ENCODE measurements around the gene OMA1. TPM values are rescaled to one million over a fixed set of nuclear protein-coding genes. Genes with fewer than 3 reads are reported as not detected.

The OMA1 gene
- polyA plus RNA-seq, 1 donor (not counting 4 experiments of a cell fraction or from before 2014, with no cell fraction given) = 16.3 TPM

- no peak overlapping the region for H3K4me3 ChIP-seq (ENCODE audit: control insufficient read depth in 2 of 3, extremely low read depth in 1 of 3, insufficient read depth in 2 of 3, low read depth in 1 of 3, low read length in 3 of 3)
- no peaks in the 10 kb centered on the region for H3K9me3 ChIP-seq (ENCODE audit: control insufficient read depth, low read depth, low read length)
- DNase-seq (ENCODE audit: low read depth, low spot score) (no peak), FAIRE-seq (no peak)
- H2AFZ ChIP-seq (ENCODE audit: control insufficient read depth, low read length) = no peak overlapping the region
- H4K20me1 ChIP-seq (ENCODE audit: control insufficient read depth, extremely low read depth, insufficient read depth, low read length) = no peaks in the 10 kb centered on the region
- no peaks in the 10 kb centered on the region for H3K9me1 ChIP-seq (ENCODE audit: control insufficient read depth, extremely low read depth, insufficient read depth, low read length)
- H3K36me3 ChIP-seq (ENCODE audit: control insufficient read depth in 2 of 2, extremely low read depth in 1 of 2, insufficient read depth in 2 of 2, low read length in 2 of 2) = no peaks in the 10 kb centered on the region
- TF ChIP-seq EZH2 (IDR thresholded peaks at IDR 0.05; ENCODE audit: low read length) = no peak
- TF ChIP-seq, protein P1, sequence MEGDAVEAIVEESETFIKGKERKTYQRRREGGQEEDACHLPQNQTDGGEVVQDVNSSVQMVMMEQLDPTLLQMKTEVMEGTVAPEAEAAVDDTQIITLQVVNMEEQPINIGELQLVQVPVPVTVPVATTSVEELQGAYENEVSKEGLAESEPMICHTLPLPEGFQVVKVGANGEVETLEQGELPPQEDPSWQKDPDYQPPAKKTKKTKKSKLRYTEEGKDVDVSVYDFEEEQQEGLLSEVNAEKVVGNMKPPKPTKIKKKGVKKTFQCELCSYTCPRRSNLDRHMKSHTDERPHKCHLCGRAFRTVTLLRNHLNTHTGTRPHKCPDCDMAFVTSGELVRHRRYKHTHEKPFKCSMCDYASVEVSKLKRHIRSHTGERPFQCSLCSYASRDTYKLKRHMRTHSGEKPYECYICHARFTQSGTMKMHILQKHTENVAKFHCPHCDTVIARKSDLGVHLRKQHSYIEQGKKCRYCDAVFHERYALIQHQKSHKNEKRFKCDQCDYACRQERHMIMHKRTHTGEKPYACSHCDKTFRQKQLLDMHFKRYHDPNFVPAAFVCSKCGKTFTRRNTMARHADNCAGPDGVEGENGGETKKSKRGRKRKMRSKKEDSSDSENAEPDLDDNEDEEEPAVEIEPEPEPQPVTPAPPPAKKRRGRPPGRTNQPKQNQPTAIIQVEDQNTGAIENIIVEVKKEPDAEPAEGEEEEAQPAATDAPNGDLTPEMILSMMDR (optimal IDR thresholded peaks at IDR 0.05 in 1 of 3, IDR thresholded peaks at IDR 0.05 in 1 of 3, conservative IDR thresholded peaks at IDR 0.05 in 1 of 3; ENCODE audit: extremely low read depth in 1 of 3, insufficient read depth in 2 of 3, low read length in 3 of 3) = no peak
- H3K4me1 ChIP-seq (ENCODE audit: control insufficient read depth, extremely low read depth, insufficient read depth, low read length) = peaks cover 4% of the 10 kb centered on the region
- H3K27me3 ChIP-seq (ENCODE audit: control insufficient read depth, extremely low read depth, insufficient read depth, low read length) = no peaks in the 10 kb centered on the region
- no peaks in the 10 kb centered on the region for H3K79me2 ChIP-seq (ENCODE audit: control insufficient read depth, insufficient read depth, low read length)
- no peak overlapping the region for H3K27ac ChIP-seq (ENCODE audit: control insufficient read depth, insufficient read depth, low read length)
- no peak overlapping the region for H3K9ac ChIP-seq (ENCODE audit: control insufficient read depth, extremely low read depth, insufficient read depth, low read length)
- no peak overlapping the region for H3K4me2 ChIP-seq (ENCODE audit: control insufficient read depth, extremely low read depth, insufficient read depth, low read depth, low read length)
- dilution Hi-C loops (cut with MboI; ENCODE audit: extremely low pct_ligation_motif_present, low sequenced_read_pairs) = no loop called here
Observed at GRCh38 chr1:58434607-58435006, 111.9 kb downstream of the OMA1 start.

- DNase-seq (ENCODE audit: low read depth, low spot score) (no peak), FAIRE-seq (no peak)
- Histone ChIP-seq H3K4me2 (ENCODE audit: control insufficient read depth, extremely low read depth, insufficient read depth, low read depth, low read length) (no peak overlapping the region), H4K20me1 (ENCODE audit: control insufficient read depth, extremely low read depth, insufficient read depth, low read length) (no peaks in the 10 kb centered on the region), H3K27me3 (ENCODE audit: control insufficient read depth, extremely low read depth, insufficient read depth, low read length) (no peaks in the 10 kb centered on the region), H3K9me1 (ENCODE audit: control insufficient read depth, extremely low read depth, insufficient read depth, low read length) (no peaks in the 10 kb centered on the region), H3K4me3 (ENCODE audit: control insufficient read depth in 2 of 3, extremely low read depth in 1 of 3, insufficient read depth in 2 of 3, low read depth in 1 of 3, low read length in 3 of 3) (no peak overlapping the region), H3K9me3 (ENCODE audit: control insufficient read depth, low read depth, low read length) (no peaks in the 10 kb centered on the region), H3K79me2 (ENCODE audit: control insufficient read depth, insufficient read depth, low read length) (no peaks in the 10 kb centered on the region), H3K4me1 (ENCODE audit: control insufficient read depth, extremely low read depth, insufficient read depth, low read length) (peaks cover 4% of the 10 kb centered on the region), H3K27ac (ENCODE audit: control insufficient read depth, insufficient read depth, low read length) (no peak overlapping the region), H3K9ac (ENCODE audit: control insufficient read depth, extremely low read depth, insufficient read depth, low read length) (no peak overlapping the region), H3K36me3 (ENCODE audit: control insufficient read depth in 2 of 2, extremely low read depth in 1 of 2, insufficient read depth in 2 of 2, low read length in 2 of 2) (no peaks in the 10 kb centered on the region), H2AFZ (ENCODE audit: control insufficient read depth, low read length) (no peak overlapping the region)
- dilution Hi-C loops (cut with MboI; ENCODE audit: extremely low pct_ligation_motif_present, low sequenced_read_pairs) = no loop called here
- TF ChIP-seq, protein P1 (optimal IDR thresholded peaks at IDR 0.05 in 1 of 3, IDR thresholded peaks at IDR 0.05 in 1 of 3, conservative IDR thresholded peaks at IDR 0.05 in 1 of 3; ENCODE audit: extremely low read depth in 1 of 3, insufficient read depth in 2 of 3, low read length in 3 of 3) = no peak
- TF ChIP-seq EZH2 (IDR thresholded peaks at IDR 0.05; ENCODE audit: low read length) = no peak
Observed at GRCh38 chr1:58434181-58434580, 112.3 kb downstream of the OMA1 start.

All from keratinocyte (primary cell).